IPS-18c (cell line): ENCODE data around the gene SPRED1.

Source experiments
- H3K4me3 ChIP-seq: 2 replicates; pipeline ENCODE4 v1.7.0; 2013; ENCODE audit warnings: low read depth, mild to moderate bottlenecking, low read length, moderate library complexity; ENCODE audit not compliant: insufficient read depth
- H3K9me3 ChIP-seq: one replicate; pipeline ENCODE4 v1.6.1; 2013; ENCODE audit warnings: mild to moderate bottlenecking, low read length, moderate library complexity; ENCODE audit not compliant: control insufficient read depth, insufficient read depth

Gene SPRED1

DNA sequence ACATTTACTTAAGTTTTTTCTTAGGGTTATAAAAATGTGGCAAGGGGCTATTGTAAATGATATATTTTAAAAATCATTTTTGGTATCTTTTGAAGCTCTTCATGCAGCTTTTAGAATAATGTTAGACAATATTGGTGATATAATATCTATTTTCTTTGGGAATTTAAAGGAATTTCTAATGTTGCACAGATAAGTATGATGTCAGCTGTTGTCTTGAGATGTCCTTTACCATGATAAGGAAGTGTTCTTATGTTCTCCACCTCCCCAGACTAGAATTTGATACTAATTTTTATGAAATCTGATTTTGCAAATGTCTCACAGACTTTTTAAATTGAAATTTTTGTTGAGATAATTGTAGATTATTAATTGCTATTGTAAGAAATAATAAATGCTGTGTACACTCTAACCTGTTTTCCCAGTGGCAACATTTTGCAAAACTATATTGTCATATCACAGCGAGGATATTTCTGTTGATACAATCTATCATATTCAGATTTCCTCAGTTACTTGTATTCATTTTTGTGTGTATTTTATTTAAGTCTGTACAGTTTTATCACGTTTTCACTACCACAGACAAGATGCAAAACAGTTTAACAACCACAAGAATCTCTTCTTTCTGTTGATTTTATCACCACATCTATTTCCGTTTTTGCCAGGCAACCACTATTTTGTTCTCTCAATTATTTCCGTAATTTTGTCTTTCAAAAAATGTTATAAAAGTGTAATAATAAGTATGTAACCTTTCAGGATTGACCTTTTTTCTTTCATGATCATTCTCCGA is 55.4 kb downstream of the SPRED1 start:
- H3K9me3 ChIP-seq = no peaks in the 10 kb centered on the region
- H3K4me3 ChIP-seq = no peak overlapping the region

DNA sequence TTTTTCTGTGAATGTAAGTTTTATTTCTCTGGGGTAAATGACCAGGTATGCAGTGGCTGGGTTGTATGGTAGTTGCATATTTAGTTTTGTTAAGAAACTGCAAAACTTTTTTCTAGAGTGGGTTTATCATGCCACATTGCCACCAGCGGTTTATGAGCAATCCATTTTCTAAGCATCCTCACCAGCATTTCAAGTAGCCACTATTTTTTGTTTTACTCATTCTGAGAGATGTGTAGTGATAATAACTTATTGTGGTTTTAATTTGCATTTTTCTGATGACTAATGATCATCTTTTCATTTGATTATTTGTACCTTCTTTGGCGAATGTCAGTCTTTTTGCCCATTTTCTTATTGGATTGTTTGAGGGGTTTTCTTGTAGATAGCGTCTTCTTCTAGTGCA is 56.2 kb downstream of the SPRED1 start:
- H3K4me3 ChIP-seq = no peak overlapping the region
- no peaks in the 10 kb centered on the region for H3K9me3 ChIP-seq

DNA sequence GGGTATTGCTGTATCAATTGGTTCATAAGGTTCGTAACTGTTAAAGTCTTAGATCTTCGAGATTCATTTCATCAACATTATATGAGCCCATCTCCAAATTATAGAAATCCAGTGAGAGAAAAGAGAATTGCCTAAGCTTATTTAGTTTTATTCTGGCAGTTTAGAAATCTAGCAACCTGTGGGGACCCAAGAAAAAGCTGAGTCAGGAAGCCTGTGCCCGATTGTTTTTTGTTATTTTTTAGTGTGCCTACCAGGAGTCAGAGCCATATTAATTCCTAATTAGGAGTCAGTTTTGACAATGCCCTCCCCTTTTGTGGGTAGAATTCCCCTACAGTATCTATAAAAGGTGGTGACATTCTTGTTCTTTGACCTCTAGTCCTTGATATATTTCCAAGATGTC is 59.6 kb downstream of the SPRED1 start:
- H3K9me3 ChIP-seq = no peaks in the 10 kb centered on the region
- H3K4me3 ChIP-seq = no peak overlapping the region

DNA sequence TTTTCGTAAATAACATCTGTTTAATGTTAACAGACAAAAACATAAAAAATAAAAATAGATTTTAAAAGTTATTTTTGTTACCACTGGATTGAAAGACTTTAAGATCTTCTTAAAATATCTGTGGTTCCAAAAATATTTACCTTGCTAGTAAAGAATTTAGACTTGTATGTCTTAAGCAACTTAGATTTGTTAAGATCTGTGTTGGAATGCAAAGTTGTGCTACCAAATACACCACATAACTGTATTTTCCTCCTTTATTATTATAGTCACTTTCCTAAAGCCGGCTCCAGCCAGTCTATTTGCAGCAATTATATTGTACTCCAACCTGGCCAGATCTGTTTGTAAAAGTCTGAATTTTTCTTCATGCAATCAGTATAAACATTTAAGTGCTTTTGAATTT is 63.7 kb downstream of the SPRED1 start:
- Histone ChIP-seq H3K4me3 (no peak overlapping the region), H3K9me3 (no peaks in the 10 kb centered on the region)

DNA sequence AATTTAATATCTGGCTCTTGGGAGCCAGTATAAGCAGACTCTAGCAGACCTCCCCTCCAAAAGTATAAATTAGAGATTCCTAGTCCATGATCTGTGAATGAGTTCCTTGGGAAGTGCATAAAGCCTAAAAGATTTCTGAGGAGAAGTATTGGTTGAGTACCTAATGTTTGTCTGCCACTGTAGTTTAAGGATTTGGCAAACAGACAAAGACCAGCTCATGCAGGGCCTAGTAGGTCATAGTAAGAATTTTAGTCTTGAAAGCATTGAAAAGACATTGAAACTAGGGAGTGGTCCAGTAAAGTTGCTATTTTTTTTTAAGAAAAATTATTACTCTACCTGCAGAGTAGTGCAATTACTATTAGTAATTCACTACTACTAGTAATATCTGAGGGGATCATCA is 67.5 kb downstream of the SPRED1 start:
- Histone ChIP-seq H3K4me3 (no peak overlapping the region), H3K9me3 (no peaks in the 10 kb centered on the region)

DNA sequence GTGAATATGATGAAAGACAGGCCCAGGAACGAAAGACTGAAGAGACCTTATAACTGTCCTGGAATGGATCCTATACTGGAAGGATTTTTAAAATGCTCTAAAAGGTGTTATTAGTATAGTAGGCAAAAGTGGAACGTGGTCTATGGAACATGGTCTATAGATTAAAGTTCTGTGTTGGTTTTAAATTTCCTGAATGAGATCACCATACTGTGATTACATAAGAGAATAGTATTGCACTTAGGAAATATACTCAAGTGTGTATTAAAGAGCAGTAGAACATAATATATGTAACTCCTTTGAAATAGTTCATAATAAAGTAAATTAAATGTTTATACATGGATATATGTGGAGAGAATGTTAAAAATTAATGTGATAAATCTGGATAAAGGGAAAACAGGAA is 68.2 kb downstream of the SPRED1 start:
- H3K9me3 ChIP-seq = no peaks in the 10 kb centered on the region
- no peak overlapping the region for H3K4me3 ChIP-seq

DNA sequence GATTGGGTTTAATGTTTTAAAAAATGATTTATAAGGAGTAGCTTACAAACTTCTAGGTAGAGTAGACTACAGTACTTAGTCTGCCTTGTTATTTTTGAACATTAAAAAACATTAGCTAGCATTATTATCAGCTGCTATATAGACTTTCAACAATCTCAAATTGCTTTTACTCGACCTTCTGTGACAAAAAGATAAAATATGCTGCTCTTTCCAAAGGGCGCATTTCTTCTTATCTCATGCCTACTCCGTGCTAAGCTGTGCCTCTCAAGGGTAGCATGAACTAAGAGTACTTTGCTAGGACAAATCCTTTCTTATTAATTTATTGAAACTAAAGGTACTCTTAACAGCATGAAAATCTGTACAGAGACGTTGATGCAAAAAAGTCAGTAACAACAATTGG is 71.3 kb downstream of the SPRED1 start:
- H3K4me3 ChIP-seq = no peak overlapping the region

DNA sequence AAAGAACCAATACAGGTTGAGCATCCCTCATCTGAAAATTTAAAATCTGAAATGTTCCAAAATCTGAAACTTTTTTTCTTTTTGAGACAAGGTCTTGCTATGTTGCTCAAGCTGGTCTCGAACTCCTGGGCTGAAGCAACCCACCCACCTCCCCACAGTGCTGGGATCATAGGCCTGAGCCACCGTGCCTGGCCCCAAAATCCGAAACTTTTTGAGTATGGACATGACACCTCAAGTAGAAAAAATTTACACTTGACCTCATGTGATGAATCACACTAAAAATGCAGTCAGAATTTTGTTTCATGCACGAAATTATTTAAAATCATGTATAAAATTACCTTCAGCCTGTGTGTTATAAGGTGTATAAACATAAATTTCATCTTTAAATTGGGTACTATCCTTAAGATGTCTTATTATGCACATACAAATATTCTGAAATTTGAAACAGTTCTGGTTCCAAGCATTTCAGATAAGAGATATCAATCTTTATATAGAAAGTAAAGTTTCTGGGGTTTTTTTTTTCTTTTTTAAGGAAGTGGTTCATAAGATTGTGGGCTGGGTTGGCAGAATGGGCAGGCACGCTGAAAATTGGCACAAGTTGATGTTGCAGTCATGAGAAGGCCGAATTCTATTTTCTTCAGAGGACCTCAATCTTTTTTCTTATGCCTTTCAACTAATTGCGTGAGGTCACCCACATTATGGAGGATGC is 72.5 kb downstream of the SPRED1 start:
- Histone ChIP-seq H3K4me3 (no peak overlapping the region), H3K9me3 (no peaks in the 10 kb centered on the region)

More for the DNA sequence above, 71.3 kb downstream of the SPRED1 start:
- no peaks in the 10 kb centered on the region for H3K9me3 ChIP-seq

DNA sequence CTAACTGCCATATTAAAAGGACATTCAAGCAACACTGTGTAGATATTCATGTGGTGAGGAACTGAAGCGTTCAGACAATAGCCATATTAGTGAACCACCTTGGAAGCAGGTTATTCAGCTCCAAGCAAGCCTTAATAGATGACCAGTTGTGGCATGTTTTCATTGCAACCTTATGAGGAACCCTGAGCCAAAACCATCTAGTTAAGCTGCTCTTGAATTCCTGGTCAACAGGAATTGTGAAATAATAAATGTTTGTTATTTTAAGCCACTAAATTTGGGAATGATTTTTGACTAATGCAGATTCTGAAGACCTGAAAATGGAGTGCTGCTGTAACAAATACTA is 73.0 kb downstream of the SPRED1 start:
- no peaks in the 10 kb centered on the region for H3K9me3 ChIP-seq
- H3K4me3 ChIP-seq = no peak overlapping the region

DNA sequence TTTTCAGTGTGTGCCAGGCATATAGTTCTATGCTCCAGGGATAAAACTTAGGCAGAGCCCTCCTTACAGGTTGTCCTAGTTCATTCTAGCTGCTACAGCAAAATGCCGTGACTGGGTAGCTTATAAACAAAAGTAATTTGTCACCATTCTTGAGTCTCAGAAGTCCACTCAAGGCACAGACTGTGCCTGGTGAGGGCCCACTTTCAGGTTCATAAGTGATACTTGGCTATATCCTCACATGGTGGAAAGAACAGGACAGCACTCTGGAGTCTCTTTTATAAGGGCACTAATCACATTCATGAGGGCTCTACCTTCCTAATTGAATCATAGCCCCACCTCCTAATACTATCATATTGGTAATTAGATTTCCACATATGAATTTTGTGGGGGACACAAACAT is 80.1 kb downstream of the SPRED1 start:
- H3K9me3 ChIP-seq = no peaks in the 10 kb centered on the region
- H3K4me3 ChIP-seq = no peak overlapping the region

DNA sequence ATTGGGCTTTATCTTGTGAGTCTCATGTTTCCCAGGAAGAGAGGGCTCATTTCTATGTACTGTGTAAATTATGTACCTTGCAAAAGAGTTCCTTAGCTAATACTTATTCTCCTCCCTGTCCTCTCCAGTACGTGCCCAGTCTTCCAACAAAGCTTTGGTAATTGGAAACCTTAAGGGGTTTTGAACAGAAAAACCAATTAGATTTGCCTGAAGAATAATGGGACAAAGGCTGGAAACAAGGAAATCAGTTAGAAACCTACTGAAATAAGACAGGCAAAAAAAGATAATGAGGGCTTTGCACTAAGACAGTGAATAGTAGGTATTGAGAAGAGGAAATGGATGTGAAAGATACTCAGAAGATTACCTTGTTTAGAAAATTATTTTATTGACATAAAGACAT is 82.5 kb downstream of the SPRED1 start:
- Histone ChIP-seq H3K4me3 (no peak overlapping the region), H3K9me3 (no peaks in the 10 kb centered on the region)

DNA sequence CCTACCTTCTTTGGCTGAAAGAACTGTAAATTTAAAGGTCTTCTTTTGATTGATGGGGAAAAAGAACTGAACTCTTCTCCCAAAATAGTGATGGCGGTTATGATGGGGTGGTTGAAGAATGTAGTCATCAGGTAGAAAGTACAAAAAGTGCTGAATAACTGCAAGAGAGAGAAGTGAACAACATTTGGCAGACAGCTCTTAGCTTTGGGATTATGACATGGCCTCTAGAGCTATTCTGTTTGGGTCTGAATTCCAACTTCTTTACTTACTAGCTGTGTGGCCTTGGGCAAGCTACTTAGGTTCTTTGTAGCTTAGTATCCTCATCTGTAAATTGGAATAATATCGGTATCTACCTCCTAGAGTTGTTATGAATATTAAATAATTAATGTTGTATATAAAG is 91.7 kb downstream of the SPRED1 start:
- no peak overlapping the region for H3K4me3 ChIP-seq
- no peaks in the 10 kb centered on the region for H3K9me3 ChIP-seq

DNA sequence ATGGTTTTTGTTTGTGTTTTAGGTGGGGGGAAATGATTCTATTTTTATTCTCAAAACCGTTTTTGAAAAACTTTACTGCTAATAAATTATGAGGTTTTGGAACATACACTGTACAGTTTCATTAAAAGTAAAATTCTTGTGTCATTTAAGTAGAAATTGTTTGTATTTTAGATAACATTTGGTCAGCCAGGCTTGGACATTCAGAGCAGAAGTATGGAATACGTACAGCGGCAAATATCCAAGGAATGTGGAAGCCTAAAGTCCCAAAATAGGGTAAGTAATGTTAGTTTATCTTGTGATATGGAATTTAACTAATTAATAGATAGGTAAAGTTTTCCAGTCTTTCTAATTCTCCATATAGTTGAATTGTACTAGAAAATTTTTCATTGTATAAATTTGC is 96.6 kb downstream of the SPRED1 start:
- H3K4me3 ChIP-seq = no peak overlapping the region
- H3K9me3 ChIP-seq = no peaks in the 10 kb centered on the region

DNA sequence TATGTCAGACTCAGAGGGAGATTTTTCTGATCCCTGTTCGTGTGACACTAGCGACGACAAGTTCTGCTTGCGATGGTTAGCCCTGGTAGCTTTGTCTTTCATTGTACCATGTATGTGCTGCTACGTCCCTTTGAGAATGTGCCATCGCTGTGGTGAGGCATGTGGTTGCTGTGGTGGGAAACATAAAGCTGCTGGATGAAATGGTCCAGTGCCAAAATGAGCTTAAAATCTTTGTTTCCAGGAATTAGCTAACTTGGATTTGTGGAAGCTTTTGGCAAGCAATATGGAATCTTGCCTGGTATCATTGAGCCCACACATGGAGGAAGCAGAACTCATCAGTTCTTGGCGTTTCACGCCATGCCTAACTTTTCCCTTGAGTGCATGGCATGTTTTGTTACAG is 98.8 kb downstream of the SPRED1 start:
- no peaks in the 10 kb centered on the region for H3K9me3 ChIP-seq
- H3K4me3 ChIP-seq = no peak overlapping the region

DNA sequence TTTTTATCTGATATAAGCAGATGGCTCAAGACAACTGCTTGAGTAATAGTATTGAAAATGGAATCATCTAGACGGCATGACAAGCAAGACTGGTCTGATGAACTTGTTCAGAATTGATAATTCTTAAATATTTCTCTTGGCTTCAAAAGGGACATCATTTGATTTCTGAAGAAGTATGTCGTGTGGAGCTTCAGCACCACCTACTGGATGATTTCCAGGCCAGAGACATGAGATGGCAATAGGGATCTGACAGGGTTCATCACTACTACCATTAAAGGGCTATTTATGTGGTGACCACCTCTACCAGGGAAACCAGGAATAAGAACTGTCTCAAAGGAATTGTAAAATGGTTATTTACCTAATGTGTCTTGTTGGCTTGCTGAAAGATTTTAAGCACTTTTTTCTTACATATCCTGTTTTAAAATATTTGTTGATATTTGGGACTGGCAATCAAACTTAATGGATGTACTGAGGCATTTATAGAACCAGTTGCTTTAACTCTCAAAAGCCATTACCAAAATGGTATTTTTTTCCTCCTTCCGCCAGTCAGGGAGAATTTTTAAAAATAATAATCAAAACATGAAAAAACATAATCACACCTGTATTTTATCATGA is 101.8 kb downstream of the SPRED1 start:
- H3K9me3 ChIP-seq = no peaks in the 10 kb centered on the region
- H3K4me3 ChIP-seq = no peak overlapping the region

DNA sequence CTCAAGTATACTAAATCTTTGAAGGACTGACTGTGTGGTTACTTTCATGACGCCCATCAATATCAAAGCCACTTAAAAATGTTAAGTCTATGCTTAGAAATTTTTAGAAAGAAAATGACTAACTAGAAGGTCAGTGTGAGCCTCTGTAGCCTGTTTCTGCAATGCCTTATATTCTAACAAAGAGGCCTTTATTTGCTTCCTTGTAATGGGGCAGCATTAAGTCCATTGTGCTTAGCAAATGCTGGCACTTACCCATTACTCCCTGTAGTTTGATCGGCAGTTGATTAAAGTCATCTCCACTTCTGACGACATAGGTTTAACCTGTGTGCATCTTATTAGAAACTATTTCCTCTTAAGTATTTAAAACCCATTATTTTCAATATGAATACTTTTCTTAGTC is 109.7 kb downstream of the SPRED1 start:
- Histone ChIP-seq H3K9me3 (no peaks in the 10 kb centered on the region), H3K4me3 (no peak overlapping the region)

DNA sequence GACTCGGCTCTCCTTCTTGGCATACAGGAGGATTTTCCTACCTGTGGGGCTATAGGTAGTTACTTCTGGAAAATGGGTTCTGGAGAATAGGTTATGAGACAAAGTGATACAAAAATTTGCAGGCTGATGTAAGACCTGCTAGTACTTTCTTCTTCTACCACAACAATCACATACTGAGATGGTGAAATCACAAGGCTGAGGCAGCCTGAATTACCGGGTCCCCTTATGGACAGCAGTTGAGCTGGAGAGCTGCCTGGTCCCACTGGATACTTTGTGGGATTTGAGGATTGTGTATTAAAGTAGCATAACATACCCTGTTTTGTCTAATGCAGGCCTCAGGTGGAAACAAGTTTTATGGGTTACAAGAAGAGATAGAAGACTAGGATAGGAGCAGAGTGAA is 114.8 kb downstream of the SPRED1 start:
- no peak overlapping the region for H3K4me3 ChIP-seq
- H3K9me3 ChIP-seq = no peaks in the 10 kb centered on the region

DNA sequence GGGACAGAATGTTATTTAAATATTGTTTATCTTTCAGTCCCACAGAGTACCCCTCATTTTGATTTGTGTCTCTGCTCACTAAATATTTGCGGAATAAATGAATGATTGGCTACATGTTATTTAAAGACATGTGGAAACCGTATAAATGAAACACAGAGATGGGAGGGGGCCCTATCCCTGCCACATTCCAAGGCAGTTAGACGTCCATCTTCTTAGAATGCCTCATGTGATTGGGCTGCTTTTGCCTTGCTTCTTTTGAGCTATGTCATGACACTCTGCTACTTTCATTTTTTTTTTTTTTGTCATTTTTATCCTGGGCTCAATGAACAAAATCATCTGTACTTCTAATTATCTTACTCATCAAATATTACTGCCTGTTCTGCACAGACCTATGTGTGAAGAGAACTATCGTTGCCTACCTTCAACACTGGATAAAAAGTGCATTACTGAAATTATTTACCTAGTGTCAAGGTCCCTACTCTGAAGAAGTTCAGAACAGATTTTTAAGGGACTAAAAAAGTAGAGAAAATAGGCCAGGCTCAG is 117.4 kb downstream of the SPRED1 start:
- Histone ChIP-seq H3K9me3 (no peaks in the 10 kb centered on the region), H3K4me3 (no peak overlapping the region)
